Activated T-cell treated with anti-CD3 and anti-CD28 coated beads, Interleukin-2, amount 50 U/mL, for 1 hour (primary cell): ENCODE data around the gene ARPC2.

ENCODE experiments used
- DNase-seq: peaks from one replicate; pipeline ENCODE4 v3.0.0-alpha.2; 2020

ARPC2 gene

DNA sequence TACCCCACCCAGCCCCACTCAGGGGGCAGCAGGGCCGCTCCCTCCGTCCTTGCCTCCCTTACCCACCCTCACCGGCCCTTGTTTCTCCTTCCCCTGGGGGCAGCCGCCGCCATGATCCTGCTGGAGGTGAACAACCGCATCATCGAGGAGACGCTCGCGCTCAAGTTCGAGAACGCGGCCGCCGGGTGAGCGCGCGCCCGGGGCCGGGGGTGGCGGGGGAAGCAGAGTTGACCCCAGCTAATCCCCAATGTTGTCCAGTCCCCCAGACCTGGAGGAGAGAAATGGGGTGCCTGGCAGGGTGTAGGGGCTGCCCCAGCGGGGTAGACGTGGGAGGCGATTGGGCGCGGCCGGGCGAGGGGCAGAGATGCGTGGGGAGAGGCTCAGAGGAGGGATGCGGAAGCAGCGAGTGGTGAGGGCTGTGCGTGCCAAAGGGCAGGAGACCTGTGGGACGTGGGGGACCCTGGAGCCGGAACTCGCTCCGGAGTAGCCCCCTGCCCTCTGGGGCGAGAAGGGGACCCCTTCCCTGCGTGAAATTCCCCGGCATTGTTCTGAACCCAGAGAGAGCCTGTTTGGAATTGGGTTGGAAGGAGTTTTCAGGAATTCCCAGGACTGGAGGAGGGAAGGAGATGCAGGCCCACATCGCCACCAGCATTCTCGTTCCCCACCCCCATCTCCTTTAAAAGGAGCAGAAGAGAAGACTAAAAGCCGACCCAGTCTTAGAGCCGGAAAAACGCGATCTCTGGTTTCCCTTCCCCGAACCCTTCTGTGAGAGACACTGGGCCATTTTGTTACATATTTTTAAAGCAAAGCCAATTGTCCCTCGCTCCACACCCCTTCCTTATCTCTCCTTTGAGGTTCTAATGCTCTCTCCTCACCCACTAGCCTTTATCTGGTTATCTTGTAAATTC lies 625 bp downstream of the ARPC2 start:
- peak; percentile 70 for DNase-seq

DNA sequence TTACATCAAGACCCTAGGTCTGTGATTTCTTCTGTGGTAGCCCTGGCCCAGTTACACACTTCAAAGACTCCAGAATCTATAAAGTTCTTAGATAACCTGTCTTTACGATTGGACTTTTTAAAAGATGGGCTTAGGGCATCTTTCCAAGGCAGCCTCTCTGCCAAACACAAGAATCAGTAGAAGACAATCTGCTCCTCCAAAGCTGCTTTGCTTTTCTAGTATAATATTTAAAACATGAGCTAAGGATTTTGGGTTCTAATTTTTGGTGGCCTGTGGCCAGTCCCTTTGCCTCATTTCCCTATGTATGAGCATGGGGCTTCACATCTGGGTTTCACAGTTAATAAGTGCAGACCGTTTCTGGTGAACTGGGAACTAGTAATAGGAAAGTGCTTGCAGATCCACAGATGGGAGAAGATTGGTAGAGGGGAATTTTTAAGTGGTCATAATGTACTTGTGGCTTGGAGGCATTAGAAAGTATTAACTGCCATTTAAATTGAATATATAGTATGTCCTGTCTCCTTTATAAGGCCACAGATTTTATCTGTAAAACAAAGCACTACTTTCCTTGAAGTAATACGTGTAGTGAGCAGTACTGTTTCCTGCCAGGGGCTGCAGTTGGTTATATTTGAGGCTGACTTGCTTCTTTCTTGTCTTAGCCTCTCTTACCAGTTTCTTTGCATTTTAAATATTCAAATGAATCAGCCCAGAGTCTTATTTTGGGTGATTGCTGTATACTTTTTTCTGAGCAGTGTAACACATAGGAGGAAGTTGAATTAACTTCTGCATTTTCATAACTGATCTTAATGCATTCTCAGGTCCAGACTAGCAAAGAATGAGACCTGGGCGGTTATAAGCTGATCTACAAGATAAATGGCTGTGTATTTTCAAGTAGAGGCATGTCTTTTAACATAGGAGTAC lies 1.5 kb downstream of the ARPC2 start:
- DNase-seq, result no peak

DNA sequence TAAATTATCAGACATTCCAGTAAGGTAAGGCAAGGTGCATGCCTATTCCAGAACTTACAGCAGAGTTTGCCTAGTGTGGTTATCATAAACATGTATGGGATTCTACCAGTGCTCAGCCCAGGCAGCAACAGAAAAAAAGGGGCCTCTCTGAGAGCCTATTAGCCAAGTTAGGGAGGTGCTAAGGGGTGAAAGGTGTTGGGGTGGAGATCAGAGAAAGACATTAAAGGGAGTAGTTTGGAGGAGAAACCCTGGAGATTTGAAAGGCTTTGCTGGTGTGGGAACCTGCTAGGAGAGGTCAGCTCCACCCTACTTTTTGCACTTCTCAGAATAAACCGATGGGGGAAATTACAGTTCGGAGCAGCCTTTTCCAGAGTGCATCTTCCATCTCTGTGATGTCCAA lies 2.9 kb downstream of the ARPC2 start:
- DNase-seq, result no peak

DNA sequence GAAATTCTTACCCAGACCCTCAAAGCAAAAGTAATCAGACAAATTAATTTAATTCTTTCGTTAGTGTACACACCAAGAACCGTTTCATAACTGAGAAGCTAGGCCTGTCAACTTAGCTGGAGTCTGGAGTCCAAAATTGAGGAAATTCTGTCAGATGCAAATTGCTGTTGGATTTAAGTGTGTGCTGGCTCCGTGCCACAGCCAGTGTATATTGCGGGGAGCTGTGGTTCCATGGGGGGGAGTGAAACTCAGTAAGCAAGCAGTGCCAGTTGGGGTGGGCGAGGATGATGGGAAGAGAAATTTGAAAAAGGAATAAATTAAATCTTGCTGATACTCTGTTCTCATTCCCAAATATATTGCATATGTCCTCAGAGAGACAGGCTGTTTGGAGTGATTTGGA lies 4.0 kb downstream of the ARPC2 start:
- DNase-seq, result no peak

DNA sequence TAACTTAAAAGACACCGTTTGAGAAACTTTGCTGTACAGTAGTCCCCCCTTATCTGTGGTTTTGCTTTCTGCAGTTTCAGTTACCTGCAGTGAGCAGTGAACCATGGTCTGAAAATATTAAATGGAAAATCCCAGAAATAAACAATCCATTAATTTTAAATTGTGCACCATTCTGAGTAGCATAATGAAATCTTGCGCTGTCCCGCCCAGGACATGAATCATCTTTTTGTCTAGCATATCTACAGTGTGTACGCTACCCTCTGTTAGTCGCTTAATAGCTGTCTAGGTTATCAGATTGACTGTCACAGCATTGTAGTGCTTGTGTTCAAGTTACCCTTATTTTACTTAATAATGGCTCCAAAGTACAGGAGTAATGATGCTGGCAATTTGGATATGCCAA lies 6.1 kb downstream of the ARPC2 start:
- DNase-seq, result no peak

DNA sequence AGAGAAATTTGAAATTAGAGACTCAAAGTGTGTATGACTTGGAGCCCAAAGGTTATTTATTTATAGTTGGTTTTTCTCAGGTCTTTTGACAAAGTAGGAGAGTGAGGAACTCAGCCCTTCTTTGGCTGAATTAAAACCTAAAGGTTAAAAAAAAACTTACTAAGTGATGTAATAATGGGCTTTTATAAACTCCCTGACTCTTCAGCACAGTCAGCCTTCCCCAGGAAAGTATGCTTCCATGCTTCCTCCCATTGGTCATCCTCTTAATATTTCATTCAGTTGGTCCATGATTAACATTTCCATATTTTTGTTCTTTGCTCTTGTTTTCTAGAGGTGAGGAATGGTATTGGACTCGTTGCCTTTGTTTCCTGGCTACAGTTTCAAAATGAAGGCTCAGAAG lies 7.2 kb downstream of the ARPC2 start:
- DNase-seq, result no peak

DNA sequence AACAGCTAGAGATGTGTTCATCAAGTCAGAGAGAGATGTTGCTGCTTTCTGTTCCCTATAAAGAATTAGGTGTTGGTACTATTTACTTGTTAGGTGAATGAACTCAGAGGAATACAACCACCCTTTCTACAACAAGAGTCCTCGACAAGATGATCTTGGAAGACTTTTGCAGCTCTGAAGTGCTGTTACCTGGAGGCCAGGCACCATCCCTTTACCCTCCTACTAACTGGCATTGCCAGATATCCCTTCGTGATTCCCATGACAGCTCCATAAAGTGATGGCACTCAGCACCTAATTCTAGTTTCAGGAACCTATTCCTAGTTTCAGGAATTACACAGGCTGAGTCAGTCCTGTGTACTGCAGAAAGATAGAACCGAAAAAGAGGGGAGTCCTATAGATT lies 9.9 kb downstream of the ARPC2 start:
- DNase-seq, result no peak

DNA sequence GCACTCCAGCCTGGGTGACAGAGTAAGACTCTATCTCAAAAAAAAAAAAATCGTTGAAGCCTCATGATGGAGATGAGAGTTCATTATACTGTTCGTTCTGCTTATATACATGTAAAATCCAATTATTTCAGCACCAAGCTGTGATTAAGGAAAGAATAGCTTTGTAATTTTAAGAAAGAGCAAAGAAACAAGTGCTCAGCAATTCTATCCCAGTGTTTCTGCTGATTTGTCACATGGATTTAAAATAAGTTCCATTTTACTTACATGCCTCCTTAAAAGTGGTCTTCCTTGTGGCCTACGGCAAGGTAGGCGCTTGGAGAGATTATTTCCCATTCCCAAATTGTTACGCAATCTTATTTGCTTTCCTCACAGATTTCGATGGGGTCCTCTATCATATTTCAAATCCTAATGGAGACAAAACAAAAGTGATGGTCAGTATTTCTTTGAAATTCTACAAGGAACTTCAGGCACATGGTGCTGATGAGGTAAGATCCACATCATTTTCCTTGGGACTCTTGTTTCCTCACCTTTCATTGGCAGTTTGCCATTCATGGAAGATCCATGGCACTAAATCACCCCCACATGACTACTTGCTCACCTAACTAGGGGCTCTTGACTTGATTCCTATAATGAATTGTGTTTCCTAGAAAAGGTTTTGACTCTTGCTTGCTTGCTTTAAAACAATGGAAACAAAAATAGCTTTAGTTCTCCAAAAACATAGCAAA lies 11.5 kb downstream of the ARPC2 start:
- DNase-seq, result no peak

DNA sequence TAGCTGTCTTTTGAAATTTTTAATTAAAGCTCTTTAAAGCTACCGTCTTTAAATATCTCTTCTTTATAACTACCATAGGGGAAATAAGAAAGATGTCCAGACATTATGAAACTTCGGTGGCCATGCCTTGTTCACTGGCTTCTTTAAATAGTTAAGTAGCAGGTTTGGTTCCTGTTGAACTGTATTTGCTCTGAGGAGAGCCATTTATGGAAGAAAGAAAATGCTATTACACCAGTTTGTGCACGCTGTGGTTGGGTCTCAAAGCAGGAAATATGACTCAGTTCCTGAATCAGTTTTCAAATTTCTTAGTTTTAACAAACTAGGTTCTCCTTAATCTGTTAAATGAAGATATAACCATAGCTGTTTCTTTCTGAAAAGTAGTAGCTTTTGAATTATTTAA lies 12.2 kb downstream of the ARPC2 start:
- DNase-seq, result no peak

DNA sequence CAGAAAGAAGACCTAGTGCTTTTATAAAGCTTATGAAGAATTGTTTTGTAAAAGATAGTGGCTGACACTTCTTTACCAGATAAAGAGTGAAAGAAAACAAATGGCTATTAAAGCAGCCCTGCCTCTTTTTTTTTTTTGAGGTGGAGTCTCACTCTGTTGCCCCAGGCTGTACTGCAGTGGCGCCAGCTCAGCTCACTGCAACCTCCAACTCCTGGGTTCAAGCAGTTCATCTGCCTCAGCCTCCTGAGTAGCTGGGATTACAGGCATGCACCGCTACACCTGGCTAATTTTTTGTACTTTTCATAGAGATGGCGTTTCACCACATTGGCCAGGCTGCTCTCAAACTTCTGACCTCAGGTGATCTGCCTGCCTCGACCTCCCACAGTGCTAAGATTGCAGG lies 12.9 kb downstream of the ARPC2 start:
- DNase-seq, result no peak

DNA sequence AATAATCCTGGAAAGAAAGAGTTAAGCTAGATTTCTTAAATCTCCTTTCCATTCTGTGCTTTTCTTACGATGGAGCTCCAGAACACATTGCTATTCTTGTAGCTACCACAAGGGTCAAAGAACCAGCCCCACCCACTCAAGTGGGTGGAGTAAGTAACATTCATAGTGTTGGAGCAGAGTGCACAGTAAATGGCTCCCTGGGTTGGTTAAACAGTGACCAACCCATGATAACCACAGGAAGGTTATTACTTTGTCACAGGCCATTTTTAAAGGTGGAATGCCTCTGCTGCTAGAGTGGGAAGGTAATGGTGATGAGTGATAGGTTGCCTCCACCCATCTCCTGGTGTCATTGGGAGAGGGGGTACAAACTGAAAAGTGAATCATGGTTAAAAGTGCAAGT lies 13.9 kb downstream of the ARPC2 start:
- no peak for DNase-seq

DNA sequence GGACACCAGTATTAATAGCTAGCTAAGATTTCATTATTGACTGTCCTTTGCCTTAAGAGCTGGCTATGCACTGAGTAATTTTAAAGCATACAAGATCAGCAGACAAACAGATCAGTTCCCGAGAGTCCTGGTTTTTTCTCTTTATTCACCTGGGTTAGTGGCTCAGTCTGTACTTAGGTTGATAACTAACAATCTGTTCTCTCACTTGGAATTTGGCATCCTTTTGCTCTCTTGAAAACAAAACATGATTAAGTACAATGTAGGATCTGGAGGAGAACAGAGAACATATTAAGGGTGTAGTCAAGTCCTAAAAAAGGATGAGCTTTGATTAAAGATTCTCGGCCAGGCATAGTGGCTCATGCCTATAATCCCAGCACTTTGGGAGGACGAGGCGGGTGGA lies 16.6 kb downstream of the ARPC2 start:
- no peak for DNase-seq

DNA sequence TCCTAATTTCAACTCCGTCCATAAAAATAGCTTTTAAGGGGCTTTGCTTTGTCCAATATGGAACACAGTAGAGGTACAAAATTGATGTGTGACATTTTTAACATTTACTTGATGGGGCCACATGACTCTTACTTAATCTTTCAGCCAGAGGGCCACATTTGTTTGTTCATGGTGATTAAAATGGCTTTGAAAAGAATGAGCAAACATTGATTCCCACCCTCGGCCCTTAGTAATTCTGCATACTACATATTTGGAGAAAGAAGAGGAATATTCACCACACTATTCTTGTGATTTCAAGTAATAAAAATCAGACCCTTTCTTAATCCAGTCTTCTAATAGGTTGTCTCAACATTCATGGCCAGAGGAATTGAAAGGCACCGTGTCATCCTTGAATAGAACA lies 17.5 kb downstream of the ARPC2 start:
- no peak for DNase-seq

DNA sequence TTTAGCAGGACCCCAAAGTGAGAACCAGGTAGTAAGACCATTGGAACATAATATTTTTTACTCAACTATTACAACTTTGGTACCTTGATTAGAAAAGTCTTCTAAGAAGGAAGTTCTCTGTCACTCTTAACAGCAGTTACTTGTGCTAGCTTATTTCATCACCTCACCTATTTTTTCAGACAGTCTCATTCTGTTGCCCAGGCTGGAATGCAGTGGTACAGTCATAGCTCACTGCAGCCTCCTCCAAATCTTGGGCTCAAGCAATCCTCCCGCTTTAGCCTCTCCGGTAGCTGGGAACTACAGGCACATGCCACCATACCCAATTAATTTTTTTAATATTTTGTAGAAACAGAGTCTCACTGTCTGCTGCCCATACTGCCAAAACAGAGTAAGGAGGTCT lies 18.0 kb downstream of the ARPC2 start:
- DNase-seq, result no peak

DNA sequence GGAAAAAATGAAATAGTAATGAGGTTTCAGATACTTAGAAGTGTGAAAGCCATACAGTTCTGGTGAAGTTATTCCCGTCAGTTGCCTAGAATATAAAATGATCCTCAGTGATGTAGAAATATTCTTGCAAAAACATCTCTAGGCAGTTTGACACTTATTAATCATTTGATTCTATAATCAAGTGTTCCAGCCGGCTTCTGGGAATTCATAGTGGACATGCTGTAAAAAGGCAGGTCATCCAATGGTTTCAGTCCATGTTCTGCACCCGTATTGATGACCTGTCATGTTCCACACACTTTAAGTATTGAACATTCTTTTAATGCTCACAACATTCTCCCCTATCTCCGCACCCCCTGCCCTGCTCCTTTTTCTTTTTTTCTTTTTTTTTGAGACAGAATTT lies 19.8 kb downstream of the ARPC2 start:
- DNase-seq, result no peak

DNA sequence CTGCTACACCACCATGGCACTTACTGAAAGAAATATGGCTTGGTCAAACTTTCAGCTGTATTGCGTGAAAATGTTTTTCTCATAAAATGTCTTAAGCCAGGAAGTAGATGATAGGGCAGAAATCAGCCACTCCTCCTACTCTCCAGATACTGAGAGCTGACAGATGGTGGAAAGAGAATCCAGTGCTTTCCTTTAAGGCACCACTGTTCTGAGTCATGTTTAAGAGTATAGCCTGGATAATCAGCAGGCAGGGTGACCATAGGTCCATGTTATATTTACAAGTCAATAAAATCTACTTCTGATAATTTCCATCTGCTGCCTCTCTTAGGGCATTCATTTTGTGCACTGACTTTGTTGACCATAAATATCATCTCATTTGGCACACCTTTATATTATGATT lies 21.9 kb downstream of the ARPC2 start:
- no peak for DNase-seq

DNA sequence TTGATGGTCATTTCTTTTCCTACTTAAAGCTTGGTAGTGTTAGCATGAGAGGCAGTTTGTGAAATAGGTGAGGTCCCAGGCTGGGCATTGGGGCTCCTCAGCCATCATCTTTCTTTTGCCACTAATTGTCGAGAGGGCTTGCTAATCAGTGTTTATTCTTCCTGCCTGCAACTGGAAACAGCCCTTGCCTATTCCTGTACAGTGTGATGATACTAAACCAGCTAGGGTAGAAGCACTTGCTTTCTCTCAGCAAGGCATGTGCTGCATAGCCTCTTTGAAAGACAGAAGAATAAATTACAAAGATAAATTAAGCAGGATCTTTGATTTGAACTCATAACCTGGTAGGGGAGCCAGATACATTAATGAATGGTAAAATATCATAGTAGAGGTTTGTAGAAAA lies 27.2 kb downstream of the ARPC2 start:
- DNase-seq, result no peak

DNA sequence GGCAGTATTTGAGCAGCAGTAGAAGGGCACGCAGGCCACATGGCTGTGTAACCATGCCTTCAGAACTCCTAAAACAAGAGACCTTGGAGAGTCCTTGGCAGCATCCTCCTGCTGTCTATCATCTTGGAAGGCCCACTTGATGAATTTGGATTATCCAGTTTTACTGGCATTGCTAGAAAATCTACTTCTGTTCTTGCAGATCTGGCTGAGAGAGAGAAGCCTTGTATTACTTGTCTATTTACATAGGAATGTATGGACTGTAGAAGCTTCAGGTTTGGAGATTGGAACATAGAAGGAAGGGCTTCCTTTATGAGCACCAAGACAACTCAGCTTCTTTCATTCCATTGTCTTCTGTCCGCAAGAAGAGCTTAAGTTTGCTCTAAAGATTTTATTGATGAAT lies 27.7 kb downstream of the ARPC2 start:
- no peak for DNase-seq

DNA sequence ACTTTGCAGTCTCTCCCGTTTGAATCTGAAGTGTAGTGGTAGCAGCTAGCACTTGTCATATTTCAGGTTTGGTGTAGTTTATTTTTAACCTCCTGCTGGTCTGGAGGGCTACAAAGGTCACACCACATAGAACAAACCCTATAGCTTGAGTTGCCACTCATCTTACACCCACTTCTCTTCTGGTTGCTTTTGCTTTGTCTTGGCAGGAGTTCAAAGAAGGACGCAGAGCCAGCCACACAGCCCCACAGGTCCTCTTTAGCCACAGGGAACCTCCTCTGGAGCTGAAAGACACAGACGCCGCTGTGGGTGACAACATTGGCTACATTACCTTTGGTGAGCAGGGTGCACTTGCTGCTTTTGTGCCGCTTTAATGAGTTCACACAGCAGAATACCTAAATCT lies 28.2 kb downstream of the ARPC2 start:
- DNase-seq, result no peak

DNA sequence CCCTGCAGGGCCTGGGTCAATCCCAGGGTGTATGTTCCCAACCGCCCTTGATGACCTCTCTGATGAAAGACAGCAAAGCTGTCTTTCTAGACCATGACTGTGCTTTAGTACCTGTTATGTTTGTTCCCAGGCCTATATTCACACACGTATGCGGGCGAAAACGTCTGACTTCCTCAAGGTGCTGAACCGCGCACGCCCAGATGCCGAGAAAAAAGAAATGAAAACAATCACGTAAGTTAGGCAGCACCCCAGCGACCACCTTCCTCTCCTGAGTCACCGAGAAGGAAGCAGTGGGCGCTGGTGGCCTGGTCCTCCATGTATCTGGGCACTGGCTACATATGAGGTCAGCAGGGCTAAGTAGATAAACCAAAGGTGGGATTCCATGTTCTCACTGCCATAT lies 32.7 kb downstream of the ARPC2 start:
- DNase-seq, result peak; percentile 10

DNA sequence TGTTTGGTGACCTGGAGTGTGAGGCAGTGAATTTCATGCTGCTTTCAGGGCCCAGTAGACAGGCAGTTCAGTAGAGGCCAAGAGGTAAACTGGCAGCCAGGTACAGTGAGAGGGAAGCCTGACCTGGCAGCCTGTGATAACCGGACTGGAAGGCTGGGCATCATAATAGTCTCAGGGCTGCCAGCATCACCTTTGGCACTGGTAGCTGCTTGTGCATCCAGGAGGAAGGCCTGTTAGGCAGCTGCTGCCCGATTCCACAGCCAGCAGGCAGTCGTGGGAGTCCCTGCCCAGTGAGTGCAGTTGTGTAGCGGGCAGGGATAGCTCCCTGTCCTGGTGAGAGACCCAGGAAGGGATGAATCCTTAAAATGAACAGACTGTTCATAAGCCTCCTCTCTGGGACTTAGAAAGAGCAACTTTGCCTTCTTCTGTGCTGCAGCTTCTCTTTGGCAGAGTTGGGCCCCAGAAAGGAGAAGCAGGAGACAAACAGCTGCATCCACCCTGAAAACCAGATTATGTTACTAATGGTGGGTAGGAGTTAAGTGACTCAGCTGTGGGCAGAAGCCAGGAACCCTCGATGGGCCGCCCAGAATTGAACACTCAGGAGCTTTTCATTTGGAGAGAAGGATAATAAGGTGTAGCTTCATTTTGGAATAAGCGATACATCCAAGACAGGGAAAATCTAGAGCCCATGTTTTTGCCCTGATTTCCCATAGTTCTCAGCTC lies 35.7 kb downstream of the ARPC2 start:
- DNase-seq, result peak; percentile 15

DNA sequence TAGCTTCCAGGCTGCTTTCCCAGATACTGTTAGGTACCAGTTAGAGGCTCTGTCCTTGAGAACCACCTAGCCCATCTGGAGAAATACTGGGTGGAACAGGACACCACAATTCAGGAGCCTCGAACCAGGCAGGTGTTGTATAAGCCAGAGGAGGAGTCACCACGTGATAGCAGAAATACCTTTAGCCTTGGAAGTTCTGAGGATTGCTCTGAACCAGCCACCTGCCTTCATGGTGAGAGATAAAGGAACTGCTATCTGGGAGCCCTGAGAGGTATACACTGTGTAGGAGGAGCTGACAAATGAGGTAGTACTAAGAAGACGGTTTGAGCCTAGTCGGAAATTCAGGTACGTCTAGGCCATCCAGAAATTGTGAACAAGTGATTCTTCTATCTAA lies 36.2 kb downstream of the ARPC2 start:
- peak; percentile 10 for DNase-seq

DNA sequence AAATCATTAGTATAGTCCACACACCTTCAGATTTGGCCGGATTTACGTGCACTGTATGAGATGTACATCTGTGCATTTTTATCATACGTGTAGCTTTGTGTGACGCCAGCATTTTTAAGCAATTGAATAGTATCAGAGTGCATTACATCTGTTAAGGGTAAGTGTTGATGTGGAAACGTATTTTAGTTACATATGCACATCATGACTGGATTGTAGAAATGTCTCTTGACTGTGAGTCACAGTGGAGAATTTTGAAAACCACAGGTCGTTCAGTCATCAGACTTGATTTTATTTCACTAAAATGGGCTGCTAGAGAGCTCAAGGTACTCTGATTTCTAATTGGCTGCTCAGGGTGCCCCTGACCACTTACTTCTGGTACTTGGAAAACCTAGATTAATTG lies 38.5 kb downstream of the ARPC2 start:
- DNase-seq, result no peak
